ENCODE data around the gene OSBPL6.
"Not testable (repeated sequence)": the region's sequence is repeated elsewhere in the genome, so short reads cannot be mapped to it uniquely, and the experiment has no call there.

The OSBPL6 gene

GRCh38 chr2:178197791-178198190, 3.5 kb downstream of the OSBPL6 start:
- in situ Hi-C loops (cut with MboI; ENCODE audit: low sequenced_read_pairs), result no loop called here

DNA sequence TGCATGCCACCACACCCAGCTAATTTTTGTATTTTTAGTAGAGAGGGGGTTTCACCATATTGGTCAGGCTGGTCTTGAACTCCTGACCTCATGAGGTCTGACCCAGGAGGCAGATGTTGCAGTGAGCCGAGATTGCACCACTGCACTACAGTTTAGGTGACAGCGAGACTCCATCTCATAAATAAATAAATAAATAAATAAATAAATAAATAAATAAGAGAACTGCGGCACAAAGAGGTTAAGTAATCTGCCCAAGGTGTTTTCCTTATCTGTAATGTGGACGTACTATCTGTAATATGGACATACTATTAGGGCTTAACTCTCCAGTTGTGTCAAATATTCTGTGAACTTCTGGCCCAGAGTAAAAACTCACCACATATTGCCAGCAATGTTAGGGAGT, 4.1 kb downstream of the OSBPL6 start:
- in situ Hi-C loops (cut with MboI; ENCODE audit: low sequenced_read_pairs), result not testable (repeated sequence)

- in situ Hi-C loops (cut with MboI; ENCODE audit: low sequenced_read_pairs), result no loop called here
Observed at GRCh38 chr2:178199334-178199733, 5.0 kb downstream of the OSBPL6 start.

DNA sequence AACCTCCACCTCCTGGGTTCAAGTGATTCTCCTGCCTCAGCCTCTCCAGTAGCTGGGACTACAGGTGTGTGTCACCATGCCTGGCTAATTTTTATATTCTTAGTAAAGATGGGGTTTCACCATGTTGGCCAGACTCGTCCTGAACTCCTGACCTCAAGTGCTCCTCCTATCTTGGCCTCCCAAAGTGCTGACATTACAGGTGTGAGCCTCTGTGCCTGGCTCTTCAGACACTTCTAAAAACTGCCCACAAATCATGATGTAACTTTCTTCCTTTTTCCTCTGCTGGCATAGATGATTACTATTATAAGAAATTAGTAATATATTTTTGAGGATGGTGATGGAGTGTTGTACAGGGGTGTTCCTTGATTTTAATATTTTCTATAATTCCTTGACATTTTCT, 6.0 kb downstream of the OSBPL6 start:
- in situ Hi-C loops (cut with MboI; ENCODE audit: low sequenced_read_pairs), result no loop called here

GRCh38 chr2:178202927-178203326, 8.6 kb downstream of the OSBPL6 start:
- in situ Hi-C loops (cut with MboI; ENCODE audit: low sequenced_read_pairs), result no loop called here

DNA sequence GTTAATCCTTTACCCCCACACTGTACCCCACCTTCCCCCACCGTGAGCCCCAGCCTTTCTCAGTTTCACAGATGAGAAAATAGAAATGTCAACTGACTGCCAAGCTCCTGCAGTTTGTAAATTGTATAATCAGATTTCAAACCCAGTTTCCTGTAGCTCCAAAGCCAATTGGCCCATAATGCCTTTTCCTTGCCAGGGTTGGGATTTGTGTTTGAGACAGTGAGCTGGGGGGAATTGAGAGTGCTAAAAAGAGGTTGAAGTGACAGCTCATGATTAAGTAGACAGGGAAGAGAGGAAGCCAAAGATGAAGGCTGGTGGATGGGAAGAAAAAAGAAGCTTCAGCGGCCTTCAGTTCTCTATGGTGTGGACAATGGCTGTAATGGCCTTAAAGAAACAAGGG, 10.7 kb downstream of the OSBPL6 start:
- in situ Hi-C loops (cut with MboI; ENCODE audit: low sequenced_read_pairs), result no loop called here

DNA sequence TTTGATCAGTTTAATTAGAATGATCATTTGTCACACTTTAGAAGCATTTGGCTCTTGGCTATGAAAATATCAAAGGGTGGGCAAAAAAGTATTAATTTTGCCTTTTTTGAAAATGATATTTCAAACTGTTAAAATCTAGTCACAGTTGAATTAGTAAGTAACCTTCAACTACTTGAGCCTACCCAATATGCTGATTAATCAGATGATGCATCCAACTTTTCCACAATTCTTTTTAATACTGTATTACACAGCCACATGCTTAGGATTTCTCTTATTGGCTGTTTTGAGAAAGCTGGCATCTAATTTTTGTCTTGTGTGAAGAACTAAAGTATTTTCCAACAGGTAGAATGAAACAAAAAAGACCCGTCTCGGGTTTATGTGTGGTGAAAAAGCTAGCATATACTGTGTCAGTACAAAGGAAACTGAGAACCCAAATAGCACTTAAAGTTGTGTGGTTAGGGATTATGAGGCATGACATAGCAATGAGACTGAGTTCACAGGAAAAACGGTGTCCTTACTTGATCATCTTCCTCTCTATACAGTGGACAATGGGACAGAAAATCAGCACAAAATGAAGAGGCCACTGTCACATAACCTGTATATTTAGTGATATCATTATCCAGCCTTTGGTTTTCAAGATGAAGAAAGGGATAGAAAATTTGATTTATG, 11.7 kb downstream of the OSBPL6 start:
- in situ Hi-C loops (cut with MboI; ENCODE audit: low sequenced_read_pairs), result no loop called here

DNA sequence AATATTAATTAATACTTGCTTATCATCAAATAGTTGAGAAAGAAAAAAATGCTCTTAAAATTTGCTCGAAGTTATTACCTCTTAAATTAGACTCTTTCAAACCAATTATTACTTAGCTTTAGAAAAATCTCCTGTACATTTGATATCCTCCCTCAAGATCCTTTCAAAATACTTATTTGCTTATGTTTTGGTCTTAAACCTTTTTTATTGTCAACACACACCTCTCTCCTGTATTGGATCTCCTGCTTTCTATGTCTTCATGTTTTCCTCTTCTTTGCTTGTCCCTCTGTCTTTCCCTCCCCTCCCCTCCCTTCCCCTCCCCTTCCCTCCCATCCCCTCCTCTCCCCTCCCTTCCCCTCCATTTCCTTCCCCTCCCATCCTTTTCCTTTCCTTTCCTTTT, 14.0 kb downstream of the OSBPL6 start:
- in situ Hi-C loops (cut with MboI; ENCODE audit: low sequenced_read_pairs), result no loop called here

DNA sequence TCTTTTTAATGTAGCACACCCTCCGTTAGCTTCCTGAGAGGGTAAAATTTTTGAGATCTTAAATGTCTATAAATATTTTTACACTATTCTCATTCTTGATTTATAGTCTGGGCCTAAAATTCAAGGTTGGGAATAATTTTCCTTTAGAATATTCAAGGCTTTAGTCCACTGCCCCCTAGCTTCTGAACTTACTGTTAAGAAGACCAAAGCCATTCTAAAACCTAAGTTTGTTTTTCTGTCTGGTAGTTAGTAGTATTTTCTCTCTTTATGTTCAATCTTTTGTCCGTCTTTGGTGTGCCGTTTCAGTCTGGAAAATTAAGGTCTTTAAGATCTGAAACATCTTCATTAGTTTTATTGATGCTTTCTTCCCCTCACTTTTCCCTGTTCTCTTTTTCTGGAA, 14.5 kb downstream of the OSBPL6 start:
- in situ Hi-C loops (cut with MboI; ENCODE audit: low sequenced_read_pairs), result no loop called here

DNA sequence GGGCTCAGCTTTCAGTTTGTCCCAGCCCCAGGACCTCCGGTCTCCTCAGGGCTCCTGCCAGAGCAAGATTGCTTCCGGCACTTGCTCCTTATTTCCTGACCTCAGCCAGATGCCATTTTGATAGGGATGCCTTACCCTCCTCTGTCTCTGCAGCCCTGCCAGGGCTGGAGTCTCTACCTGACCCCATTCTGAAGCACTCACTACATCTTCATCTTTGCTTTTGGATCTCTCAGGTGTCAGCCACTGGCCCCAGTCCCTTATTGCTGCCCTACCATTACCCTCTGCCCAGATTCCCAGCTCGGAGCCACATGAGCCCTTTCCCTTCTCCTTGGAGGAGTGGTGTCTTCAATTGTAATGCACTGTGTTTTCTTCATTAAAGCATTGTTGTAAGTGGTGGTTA, 17.1 kb downstream of the OSBPL6 start:
- in situ Hi-C loops (cut with MboI; ENCODE audit: low sequenced_read_pairs), result no loop called here

DNA sequence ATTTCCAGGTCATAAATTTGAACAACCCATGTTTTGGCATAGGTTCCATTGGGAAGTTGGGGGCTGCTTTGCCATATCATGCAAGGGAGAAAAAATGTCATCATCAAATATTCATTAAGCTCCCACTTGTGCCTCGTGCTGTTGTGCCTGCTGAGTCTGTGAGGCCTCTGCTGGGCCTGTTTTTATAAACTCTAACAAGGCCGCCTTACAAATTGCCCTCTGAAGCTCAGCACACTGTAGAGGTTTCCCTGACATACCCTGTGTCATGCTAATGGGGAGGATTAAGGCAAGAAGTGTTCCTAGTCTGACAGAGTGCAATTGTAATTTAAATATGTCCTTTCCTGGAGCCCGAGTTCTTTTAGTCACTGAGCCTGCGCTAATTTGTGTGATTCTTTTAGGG, 17.6 kb downstream of the OSBPL6 start:
- in situ Hi-C loops (cut with MboI; ENCODE audit: low sequenced_read_pairs), result no loop called here

- in situ Hi-C loops (cut with MboI; ENCODE audit: low sequenced_read_pairs), result no loop called here
Observed at GRCh38 chr2:178213991-178214390, 19.7 kb downstream of the OSBPL6 start.

GRCh38 chr2:178219247-178219646, 24.9 kb downstream of the OSBPL6 start:
- in situ Hi-C loops (cut with MboI; ENCODE audit: low sequenced_read_pairs), result no loop called here

DNA sequence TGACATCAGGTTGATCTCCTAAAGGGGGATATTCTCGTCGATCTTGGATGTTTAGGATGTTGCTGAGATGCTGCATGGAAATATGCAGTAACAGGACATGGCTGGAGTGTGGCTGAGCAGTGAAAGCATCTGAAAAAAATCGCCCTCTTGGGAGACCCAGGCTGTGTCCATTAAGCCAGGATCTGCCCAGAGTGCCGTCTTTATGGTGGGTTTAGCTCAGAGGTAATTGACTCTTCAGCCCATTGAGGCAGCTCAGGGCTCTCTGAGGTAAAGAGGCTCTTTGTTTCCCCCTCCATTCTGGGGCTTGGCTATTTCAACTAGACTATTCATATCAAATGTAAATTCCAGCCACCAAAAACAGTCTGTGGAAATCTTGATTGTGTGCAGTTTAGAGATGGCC, 26.5 kb downstream of the OSBPL6 start:
- in situ Hi-C loops (cut with MboI; ENCODE audit: low sequenced_read_pairs), result no loop called here

DNA sequence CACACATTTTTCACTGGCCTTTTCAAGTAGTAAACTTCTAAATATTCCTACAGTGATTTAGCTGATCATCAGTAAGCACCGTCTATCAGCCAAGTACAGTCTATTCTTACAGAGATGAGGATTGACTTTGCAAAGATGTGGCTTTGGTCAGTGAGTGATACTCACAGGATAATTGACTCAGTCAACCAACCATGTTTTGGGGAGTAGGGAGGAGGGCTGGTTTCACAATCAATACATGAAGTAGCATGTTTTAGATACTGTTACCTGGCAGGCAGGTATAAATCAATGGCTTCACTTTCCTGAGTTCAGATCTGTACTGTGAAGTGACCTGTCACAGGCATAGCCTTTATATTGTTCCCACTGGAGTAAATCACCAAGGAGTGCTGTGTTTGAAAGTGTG, 27.2 kb downstream of the OSBPL6 start:
- in situ Hi-C loops (cut with MboI; ENCODE audit: low sequenced_read_pairs), result no loop called here

DNA sequence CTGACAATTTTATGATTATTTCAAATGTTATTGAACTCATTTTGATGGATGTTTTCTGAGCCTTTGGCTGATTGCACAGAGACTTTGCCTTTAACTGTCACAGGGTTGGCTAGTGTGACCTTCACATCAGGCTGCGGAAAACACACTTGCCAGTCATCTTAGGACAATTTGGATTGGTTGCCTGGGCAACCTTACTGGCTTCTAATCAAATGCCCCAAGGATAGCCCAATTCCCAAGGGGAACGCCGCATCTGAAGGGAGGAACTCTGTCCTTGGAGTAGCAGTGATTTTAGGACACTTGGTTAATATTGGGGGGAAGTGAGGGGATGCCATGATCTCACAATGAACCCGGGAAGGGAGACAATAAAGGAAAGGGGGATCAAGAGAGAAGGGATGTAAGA, 29.5 kb downstream of the OSBPL6 start:
- in situ Hi-C loops (cut with MboI; ENCODE audit: low sequenced_read_pairs), result no loop called here

DNA sequence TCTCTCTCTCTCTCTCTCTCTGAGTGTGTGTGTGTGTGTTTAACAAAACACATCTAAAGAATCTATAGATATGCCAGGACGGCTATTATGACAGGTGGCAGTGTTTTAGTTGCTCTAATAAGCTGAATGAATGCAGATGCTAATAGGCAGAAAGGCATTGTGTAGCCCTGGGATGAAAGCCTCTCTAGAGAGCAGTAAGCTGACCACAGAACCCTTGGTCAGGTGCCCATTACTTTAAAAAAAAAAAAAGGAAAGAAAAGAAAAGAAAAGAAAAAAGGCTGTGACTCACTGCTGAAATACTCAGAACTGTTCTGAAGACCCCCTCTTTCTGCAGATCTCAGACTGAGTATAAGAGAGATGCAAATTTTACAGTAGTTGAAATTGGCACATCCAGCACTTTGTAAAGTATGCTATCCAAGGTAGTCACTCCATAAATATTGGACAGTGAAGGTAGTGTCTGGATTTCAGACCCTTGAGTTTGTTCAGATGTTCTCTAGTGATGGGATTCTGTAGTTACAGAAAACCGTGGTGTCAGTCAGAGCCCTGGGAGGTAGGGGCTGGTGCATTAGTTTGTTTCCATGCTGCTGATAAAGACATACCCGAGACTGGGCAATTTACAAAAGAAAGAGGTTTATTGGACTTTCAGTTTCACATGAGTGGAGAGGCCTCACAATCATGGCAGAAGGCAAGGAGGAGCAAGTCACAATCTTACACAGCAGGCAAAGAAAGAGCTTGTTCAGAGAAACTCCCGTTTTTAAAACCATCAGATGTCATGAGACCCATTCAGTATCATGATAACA, 30.9 kb downstream of the OSBPL6 start:
- in situ Hi-C loops (cut with MboI; ENCODE audit: low sequenced_read_pairs), result no loop called here

- in situ Hi-C loops (cut with MboI; ENCODE audit: low sequenced_read_pairs), result no loop called here
Observed at GRCh38 chr2:178227187-178227586, 32.9 kb downstream of the OSBPL6 start.

GRCh38 chr2:178229927-178230326, 35.6 kb downstream of the OSBPL6 start:
- in situ Hi-C loops (cut with MboI; ENCODE audit: low sequenced_read_pairs), result no loop called here

DNA sequence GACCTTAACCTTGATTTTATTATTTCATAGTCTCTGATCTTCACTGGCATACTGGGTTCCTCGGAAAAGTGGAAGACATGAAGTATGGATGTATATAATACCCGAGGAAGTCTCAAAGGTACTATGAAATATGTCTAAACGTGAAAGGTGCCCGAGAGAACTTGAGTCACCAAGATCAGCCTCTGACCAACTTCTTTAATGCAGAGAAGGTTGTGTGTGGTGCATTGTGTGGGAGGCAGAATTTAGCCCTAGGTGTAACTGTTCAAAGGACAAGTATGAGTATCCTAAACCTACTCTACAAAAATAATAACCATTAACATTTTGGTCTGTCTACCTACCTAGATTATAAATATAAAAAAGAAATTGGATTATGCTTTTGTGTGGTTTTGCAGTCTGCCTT, 36.1 kb downstream of the OSBPL6 start:
- in situ Hi-C loops (cut with MboI; ENCODE audit: low sequenced_read_pairs), result no loop called here

DNA sequence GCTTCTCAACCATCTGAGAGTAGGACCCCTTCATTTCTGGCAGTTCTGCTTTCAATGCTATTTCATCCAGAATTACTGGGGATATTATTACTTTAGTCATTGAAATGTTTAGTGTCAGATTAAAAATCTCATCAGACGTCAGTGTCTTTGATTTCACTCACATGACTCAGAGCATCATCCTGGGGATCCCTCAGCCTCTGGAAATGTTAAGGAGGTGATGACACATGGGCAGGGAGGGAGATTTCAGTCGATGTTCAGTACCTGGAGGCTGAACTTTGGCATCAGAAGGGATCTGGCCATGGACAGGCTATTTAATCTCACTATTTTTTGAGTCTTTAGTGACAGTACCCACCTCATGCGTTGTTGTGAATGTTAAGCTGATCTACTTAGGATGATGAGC, 39.1 kb downstream of the OSBPL6 start:
- in situ Hi-C loops (cut with MboI; ENCODE audit: low sequenced_read_pairs), result no loop called here

- in situ Hi-C loops (cut with MboI; ENCODE audit: low sequenced_read_pairs), result no loop called here
Observed at GRCh38 chr2:178234648-178235047, 40.3 kb downstream of the OSBPL6 start.
